Hepatocyte (in vitro differentiated cells): ENCODE measurements around the gene TPBGL.

ENCODE experiments used
- CTCF ChIP-seq: fragments of 200-600 bp; sonication (generic); IDR thresholded peaks from 2 replicates; pipeline ENCODE4 v1.5.1; 2016; ENCODE audit warnings: antibody characterized with exemption, mild to moderate bottlenecking; ENCODE audit not compliant: poor library complexity
- EZH2phosphoT487 ChIP-seq: fragments of 200-600 bp; sonication (generic); IDR thresholded peaks from one replicate; pipeline ENCODE4 v1.6.1; 2018; ENCODE audit warnings: antibody characterized with exemption, mild to moderate bottlenecking, low read depth, moderate library complexity; ENCODE audit not compliant: unreplicated experiment, severe bottlenecking

GRCh38 chr11:75276686-75277085, 36.1 kb downstream of the TPBGL start:
- TF ChIP-seq CTCF: no peak
- TF ChIP-seq EZH2phosphoT487: no peak
